Bronchial epithelial cell (primary cell): Measurements from ENCODE around the gene JAM2. TPM values are rescaled to one million over a fixed set of nuclear protein-coding genes. Genes with fewer than 3 reads are reported as not detected.

Source experiments
- DNase-seq: peaks from one replicate; pipeline ENCODE4 v3.0.0-alpha.2; 2010; ENCODE audit warnings: low read depth
- FAIRE-seq: peaks from 2 replicates; lab custom pipeline; 2011; peaks lifted over from hg19 to GRCh38; lab: Jason Lieb, UNC
- H3K27me3 ChIP-seq: 2 replicates; pipeline ENCODE4 v1.5.1; 2011; ENCODE audit warnings: low read length; ENCODE audit not compliant: control insufficient read depth, insufficient read depth
- H3K36me3 ChIP-seq: 2 replicates; pipeline ENCODE4 v1.5.1; 2011; ENCODE audit warnings: low read length; ENCODE audit not compliant: control insufficient read depth, insufficient read depth
- H3K4me3 ChIP-seq: 2 replicates; pipeline ENCODE4 v1.5.1; 2011; ENCODE audit warnings: mild to moderate bottlenecking, low read depth, low read length, control low read depth
- total RNA-seq: library from RNA; depleted of rRNA; stranded (reverse); fragments of >200 nt; gene quantifications from 2 replicates; pipeline ENCODE4 v1.2.1, GENCODE V29; 2014
- TF ChIP-seq, protein P1 (sequence below): IDR thresholded peaks from 2 replicates; pipeline ENCODE4 v1.5.1; 2011; ENCODE audit warnings: mild to moderate bottlenecking, moderate library complexity, low read length, control low read depth, inconsistent platforms; ENCODE audit not compliant: insufficient read depth, severe bottlenecking

JAM2 gene, protein sequence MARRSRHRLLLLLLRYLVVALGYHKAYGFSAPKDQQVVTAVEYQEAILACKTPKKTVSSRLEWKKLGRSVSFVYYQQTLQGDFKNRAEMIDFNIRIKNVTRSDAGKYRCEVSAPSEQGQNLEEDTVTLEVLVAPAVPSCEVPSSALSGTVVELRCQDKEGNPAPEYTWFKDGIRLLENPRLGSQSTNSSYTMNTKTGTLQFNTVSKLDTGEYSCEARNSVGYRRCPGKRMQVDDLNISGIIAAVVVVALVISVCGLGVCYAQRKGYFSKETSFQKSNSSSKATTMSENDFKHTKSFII
- under 0.01 TPM in 1 of 2 replicates, not detected in the other for total RNA-seq

DNA sequence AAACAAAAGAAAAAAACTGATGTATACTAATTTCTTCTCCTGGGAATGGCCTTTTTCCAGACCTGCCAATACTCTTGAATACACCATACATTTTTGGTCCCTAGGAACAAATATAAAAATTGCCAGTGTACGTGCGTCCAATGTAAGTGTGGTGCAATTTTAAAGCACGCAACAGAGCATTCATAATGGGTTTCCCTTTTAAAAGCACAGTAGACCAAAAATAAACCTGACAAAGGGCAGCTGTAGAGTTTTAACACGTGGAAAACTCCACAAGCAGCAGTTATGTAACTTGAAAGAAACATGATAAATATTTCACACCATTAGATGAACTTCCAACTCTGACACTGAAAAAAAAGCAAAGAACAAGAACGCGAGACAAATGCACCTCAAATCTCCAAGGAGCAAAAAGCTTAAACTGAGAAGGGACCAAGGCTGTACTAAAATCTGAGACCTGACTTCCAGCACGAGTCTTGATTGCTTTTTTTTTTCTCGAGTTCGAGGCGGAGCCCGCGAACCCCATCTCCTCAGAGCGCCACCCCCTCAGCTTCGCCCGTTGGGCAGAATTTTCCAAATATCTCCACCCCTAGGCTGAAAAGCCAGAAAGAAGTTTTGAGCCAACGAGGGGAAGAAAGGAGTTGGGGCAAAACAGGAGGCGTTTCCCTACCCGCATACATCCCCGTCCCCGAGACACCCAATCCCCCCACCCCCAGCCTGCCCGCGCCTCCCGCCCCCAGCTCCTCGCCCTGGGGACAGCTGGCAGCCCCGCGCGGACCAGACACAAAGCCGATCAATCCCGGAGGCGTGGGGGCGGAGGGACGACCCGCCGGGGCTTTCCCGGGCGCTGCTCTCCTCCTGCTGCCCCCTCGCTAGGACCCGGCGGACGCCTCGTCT, at the start of gene JAM2:
Gene JAM2, plus strand, starts transcription at position 599 of the 891 bp plus-strand sequence. CDS start 564 bp downstream, outside the sequence.
- FAIRE-seq (no peak), DNase-seq (no peak)
- H3K4me3 ChIP-seq = peak within 1 kb of the TSS; percentile 9

DNA sequence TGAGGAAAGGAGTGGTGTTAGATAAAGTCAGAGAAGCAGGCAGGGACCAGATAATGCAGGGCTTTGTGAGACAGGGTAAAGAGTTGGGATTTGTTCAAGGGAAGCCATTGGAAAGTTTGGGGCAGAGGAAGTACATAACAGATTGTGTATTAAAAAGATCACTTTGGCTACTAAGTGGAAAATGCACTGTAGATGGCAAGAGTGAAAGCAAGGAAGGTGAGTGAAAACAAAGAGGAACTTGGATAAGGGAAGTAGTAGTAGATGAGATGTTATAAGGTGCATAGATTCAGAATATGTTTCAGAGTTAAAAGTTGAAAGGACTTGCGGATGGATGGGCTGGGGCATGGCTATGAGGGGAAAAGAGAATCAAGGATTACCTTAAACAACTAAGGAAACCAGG, 49.2 kb upstream of the JAM2 start:
- Histone ChIP-seq H3K4me3 (no peak overlapping the region), H3K36me3 (peaks cover 4% of the 10 kb centered on the region), H3K27me3 (no peaks in the 10 kb centered on the region)
- DNase-seq = no peak
- TF ChIP-seq, protein P1, sequence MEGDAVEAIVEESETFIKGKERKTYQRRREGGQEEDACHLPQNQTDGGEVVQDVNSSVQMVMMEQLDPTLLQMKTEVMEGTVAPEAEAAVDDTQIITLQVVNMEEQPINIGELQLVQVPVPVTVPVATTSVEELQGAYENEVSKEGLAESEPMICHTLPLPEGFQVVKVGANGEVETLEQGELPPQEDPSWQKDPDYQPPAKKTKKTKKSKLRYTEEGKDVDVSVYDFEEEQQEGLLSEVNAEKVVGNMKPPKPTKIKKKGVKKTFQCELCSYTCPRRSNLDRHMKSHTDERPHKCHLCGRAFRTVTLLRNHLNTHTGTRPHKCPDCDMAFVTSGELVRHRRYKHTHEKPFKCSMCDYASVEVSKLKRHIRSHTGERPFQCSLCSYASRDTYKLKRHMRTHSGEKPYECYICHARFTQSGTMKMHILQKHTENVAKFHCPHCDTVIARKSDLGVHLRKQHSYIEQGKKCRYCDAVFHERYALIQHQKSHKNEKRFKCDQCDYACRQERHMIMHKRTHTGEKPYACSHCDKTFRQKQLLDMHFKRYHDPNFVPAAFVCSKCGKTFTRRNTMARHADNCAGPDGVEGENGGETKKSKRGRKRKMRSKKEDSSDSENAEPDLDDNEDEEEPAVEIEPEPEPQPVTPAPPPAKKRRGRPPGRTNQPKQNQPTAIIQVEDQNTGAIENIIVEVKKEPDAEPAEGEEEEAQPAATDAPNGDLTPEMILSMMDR = no peak
- FAIRE-seq = no peak

More for the DNA sequence above, at the start of gene JAM2:
- TF ChIP-seq, protein P1 = no peak
- Histone ChIP-seq H3K36me3 (no peaks in the 10 kb centered on the region), H3K27me3 (peaks cover 17% of the 10 kb centered on the region)

DNA sequence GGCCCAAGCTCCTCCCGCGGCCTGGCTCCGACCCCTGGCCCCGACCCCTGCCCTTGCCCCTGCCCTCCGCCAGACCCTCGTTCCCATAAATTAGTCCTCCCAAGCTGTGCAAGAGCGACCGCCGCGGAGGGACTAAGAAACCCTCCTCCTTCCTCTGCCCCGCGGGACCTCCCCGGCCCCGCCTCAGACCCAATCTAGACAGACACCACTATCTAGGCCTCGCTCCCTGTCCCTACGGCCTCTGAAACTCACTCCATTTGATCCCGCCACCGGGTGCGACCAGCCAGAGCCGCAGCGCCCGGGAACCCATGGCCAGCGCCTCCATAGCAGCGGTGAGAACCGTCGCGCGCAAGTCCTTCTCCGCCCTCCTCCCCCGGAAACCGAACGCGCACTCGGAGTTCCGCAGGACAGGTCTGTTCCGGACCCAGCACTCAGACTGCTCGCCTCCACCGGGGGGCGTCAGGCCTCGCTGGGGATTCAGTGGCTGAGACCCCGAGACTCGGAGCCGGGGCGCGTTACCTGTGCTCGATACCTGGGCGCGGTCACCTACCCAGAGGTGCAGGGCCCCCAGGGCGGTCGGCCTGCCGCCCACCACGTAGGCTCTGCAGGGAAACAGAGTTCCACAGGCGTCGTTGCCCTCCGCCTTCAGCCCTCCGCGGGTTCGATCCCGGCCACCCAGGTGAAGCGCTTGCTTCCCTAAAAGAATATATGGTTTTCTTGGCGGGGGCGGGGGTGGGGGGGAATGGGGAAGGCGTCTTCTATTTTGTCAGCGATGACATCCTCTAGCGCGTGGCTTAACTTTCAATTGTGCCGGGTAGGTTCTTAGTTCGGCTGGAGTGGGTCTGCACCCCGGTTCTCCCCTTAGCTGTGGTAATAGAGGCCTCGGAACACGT, 31.7 kb upstream of the JAM2 start, which contains the start of gene MRPL39:
Gene MRPL39, minus strand, starts transcription at position 331 of the 893 bp plus-strand sequence. Its CDS starts 6 bp downstream, at position 325.
- TF ChIP-seq, protein P1 = peak; percentile 79
- Histone ChIP-seq H3K4me3 (peak within 1 kb of the TSS; percentile 84), H3K36me3 (peaks cover 9% of the 10 kb centered on the region), H3K27me3 (no peaks in the 10 kb centered on the region)
- no peak for FAIRE-seq
- DNase-seq = peak; percentile 72

DNA sequence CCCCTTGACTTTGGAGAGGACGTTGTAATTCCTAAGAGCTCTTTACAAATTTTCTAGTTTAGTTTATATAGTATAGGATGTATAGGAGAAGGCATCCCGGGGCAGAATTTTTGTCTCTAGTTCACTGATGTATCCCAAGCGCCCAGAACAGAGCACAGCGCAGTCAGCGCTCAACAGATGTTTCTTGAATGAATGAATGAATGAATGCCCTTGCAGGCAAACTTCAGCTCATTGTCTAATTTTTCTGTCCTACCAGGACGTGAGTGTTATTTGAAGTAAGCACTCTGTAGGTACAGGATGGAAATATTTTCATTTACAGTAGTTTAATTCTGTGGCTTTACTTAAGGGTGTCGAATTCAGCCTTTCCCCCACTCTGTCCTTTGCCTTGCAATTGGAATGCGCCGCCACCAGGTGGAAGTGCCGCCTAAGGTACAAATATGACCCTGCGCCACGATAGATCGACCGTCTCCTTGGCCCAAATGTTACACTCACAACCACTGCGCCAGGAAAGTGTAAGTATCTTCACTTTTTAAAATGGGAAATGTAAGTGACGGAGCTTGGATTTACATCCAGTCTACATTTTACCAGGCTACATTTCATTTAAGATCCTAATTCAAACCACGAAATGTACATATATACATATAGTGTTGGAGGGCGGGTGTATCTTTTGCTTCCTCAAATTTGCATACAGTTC, 30.9 kb upstream of the JAM2 start:
- FAIRE-seq = no peak
- TF ChIP-seq, protein P1 = peak; percentile 81
- Histone ChIP-seq H3K36me3 (peaks cover 6% of the 10 kb centered on the region), H3K27me3 (no peaks in the 10 kb centered on the region), H3K4me3 (peak overlapping the region; percentile 84)
- peak; percentile 71 for DNase-seq

DNA sequence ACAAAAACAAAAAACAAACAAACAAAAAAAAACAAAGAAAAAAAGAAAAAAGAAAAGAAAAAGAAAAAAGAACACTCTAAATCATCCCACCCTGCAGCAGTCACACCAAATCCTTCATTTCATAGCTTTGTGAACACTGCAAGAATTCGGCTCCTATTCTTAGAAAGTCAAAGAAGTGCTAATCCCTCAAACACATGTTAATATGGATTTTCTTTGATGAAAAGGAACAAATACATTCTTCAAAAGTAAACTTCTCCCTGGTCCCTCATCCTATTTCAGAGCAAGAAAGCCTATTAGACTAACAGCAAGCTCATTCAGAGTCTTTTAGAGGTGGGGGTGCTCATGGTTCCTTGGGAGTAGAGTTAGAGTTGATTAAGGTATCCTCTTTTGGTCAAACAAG, 24.6 kb upstream of the JAM2 start:
- H3K36me3 ChIP-seq = no peaks in the 10 kb centered on the region
- no peak overlapping the region for H3K4me3 ChIP-seq
- TF ChIP-seq, protein P1 = no peak
- FAIRE-seq = no peak
- no peak for DNase-seq
- no peaks in the 10 kb centered on the region for H3K27me3 ChIP-seq
